Activated T-helper 2 cell treated with anti-CD3 and anti-CD28 coated beads, Interferon-gamma antibody, Interleukin-2, Interleukin-4, amounts not matched to agents 10 μg/mL and 5 μg/mL and 100 μg/mL, durations not matched to agents 14 hours and 24 hours and 36 hours (primary cell): ENCODE data around the gene REM2. TPM values are rescaled to one million over a fixed set of nuclear protein-coding genes. Genes with fewer than 3 reads are reported as not detected.
A peak's percentile ranks its signal among the peaks of the same experiment; 100 is the strongest.

Experiments
- DNase-seq: peaks from one replicate; pipeline ENCODE4 v3.0.0; 2021; ENCODE audit warnings: low spot score
- H3K27ac Mint-ChIP-seq: one replicate; pipeline ENCODE4 v1.8.0; 2021; ENCODE audit warnings: mixed read lengths
- H3K27me3 Mint-ChIP-seq: one replicate; pipeline ENCODE4 v1.8.0; 2021; ENCODE audit warnings: low read depth, mixed read lengths
- H3K36me3 Mint-ChIP-seq: one replicate; pipeline ENCODE4 v1.8.0; 2021; ENCODE audit warnings: low read depth, mixed read lengths
- H3K4me1 Mint-ChIP-seq: one replicate; pipeline ENCODE4 v1.8.0; 2021; ENCODE audit warnings: low read depth, mixed read lengths
- H3K4me3 Mint-ChIP-seq: one replicate; pipeline ENCODE4 v1.8.0; 2021; ENCODE audit warnings: low read depth, mild to moderate bottlenecking, moderate library complexity, mixed read lengths
- H3K9me3 Mint-ChIP-seq: one replicate; pipeline ENCODE4 v1.8.0; 2021; ENCODE audit warnings: mixed read lengths
- intact Hi-C: fragments of 100-400 bp; cut with micrococcal nuclease; formaldehyde crosslinking; loops from one replicate; pipeline ENCODE4 v1.15.1; 2023
- total RNA-seq: library from RNA; stranded (reverse); gene quantifications from 2 replicates; pipeline ENCODE4 v1.2.3, GENCODE V29; 2022

Gene REM2
- total RNA-seq, 1 donor from 2014 or later = 0.30 TPM

- H3K4me1 Mint-ChIP-seq = peaks cover 29% of the 10 kb centered on the region
- H3K27me3 Mint-ChIP-seq = no peaks in the 10 kb centered on the region
- no peaks in the 10 kb centered on the region for H3K9me3 Mint-ChIP-seq
- H3K36me3 Mint-ChIP-seq = peaks cover 75% of the 10 kb centered on the region
- H3K27ac Mint-ChIP-seq = peak overlapping the region; percentile 100
- intact Hi-C loops = loop anchor here (1.0 kb wide), 2 partner anchors 10 to 48 kb away; partner anchors contain the start of genes LRP10 and PRMT5
- H3K4me3 Mint-ChIP-seq = peak overlapping the region; percentile 94
- DNase-seq = no peak
Measured at GRCh38 chr14:22919601-22919921, 36.5 kb downstream of the REM2 start.

DNA sequence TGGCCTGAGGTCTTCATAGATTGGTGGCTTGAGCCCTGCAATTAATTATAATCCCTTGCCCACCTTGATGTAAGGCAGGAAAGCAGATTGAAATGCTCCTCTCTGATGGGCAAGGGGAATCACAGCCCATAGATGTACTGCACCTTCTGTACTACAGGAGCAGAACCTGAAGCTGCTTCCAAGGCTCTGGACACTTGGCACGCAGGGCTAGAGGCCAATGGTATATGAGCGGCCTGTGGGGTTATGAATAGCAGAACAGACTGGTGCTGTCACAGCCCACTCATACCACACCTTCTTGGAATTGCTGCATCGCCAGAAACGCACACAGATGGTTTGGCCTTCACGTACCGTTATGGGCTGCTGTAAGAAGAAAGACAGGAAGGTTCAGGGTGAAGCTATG lies 37.7 kb downstream of the REM2 start:
- no peaks in the 10 kb centered on the region for H3K9me3 Mint-ChIP-seq
- peaks cover 73% of the 10 kb centered on the region for H3K36me3 Mint-ChIP-seq
- no peak overlapping the region for H3K27ac Mint-ChIP-seq
- DNase-seq = no peak
- intact Hi-C loops = no loop called here
- H3K4me3 Mint-ChIP-seq = no peak overlapping the region
- H3K4me1 Mint-ChIP-seq = peaks cover 29% of the 10 kb centered on the region
- no peaks in the 10 kb centered on the region for H3K27me3 Mint-ChIP-seq

DNA sequence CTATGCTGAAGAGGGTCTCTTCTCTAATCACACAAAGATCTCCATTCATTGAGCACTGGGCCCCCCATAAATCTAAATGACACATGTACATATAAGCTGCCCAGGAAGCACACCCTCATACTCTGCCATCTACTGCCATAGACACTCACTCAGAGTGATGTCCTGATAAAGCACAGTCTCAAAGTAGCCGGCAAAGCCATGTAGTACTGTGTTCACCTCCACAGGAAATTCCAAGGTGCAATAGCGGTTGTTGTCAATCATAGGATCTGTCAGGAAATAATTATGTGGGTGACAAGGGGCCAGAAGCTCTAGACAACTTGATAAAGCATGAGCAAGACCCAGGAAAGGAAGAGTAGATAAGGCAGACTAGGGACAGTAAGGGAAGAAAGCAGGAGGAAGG lies 39.3 kb downstream of the REM2 start:
- H3K27me3 Mint-ChIP-seq = no peaks in the 10 kb centered on the region
- peaks cover 38% of the 10 kb centered on the region for H3K4me1 Mint-ChIP-seq
- H3K27ac Mint-ChIP-seq = no peak overlapping the region
- intact Hi-C loops = no loop called here
- H3K9me3 Mint-ChIP-seq = no peaks in the 10 kb centered on the region
- peaks cover 75% of the 10 kb centered on the region for H3K36me3 Mint-ChIP-seq
- no peak for DNase-seq
- no peak overlapping the region for H3K4me3 Mint-ChIP-seq

- intact Hi-C loops = no loop called here
- Mint-ChIP-seq H3K4me1 (peaks cover 41% of the 10 kb centered on the region), H3K4me3 (no peak overlapping the region), H3K27ac (no peak overlapping the region), H3K27me3 (no peaks in the 10 kb centered on the region), H3K36me3 (peaks cover 70% of the 10 kb centered on the region), H3K9me3 (no peaks in the 10 kb centered on the region)
- DNase-seq = no peak
Measured at GRCh38 chr14:22923746-22924145, 40.7 kb downstream of the REM2 start.

DNA sequence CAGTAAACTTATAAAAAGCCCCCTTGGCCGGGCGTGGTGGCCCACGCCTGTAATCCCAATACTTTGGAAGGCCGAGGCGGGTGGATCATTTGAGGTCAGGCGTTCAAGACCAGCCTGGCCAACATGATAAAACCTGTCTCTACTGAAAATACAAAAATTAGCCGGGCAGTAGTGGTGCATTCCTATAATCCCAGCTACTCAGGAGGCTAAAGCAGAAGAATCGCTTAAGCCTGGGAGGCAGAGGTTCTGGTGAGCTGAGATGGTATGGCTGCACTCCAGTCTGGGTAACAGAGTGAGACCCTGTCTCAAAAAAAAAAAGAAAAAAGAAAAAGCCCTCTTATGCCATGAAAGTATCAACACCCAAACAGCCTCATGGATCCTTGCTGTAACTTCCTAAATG lies 42.5 kb downstream of the REM2 start:
- no peaks in the 10 kb centered on the region for H3K27me3 Mint-ChIP-seq
- peaks cover 59% of the 10 kb centered on the region for H3K36me3 Mint-ChIP-seq
- no peak overlapping the region for H3K4me3 Mint-ChIP-seq
- H3K4me1 Mint-ChIP-seq = peaks cover 30% of the 10 kb centered on the region
- DNase-seq = no peak
- no peaks in the 10 kb centered on the region for H3K9me3 Mint-ChIP-seq
- intact Hi-C loops = loop anchor here (5.0 kb wide), 2 partner anchors 368 to 397 kb away; partner anchors contain the start of gene PABPN1
- no peak overlapping the region for H3K27ac Mint-ChIP-seq

DNA sequence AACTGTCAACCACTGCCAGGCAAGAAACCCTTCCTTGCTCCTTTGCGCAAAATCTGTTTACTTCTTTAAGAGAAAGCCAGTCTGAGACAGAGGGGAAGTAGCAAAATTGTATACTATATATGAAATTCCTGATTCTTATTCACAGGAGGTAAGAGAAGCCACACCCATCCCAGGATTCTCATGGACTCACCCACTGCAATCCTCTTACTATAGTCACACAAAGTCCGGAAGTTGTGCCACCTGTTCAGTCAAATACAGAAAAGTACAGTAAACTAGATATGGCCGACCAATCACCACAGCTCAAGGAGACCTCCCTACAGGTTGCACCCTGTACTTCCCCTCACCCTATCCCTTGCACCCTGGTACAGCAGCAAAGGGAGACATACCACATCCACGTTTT lies 43.3 kb downstream of the REM2 start:
- Mint-ChIP-seq H3K36me3 (peaks cover 51% of the 10 kb centered on the region), H3K4me3 (no peak overlapping the region), H3K27me3 (no peaks in the 10 kb centered on the region), H3K4me1 (peaks cover 27% of the 10 kb centered on the region), H3K9me3 (no peaks in the 10 kb centered on the region), H3K27ac (no peak overlapping the region)
- DNase-seq = no peak
- intact Hi-C loops = loop anchor here (5.0 kb wide), 2 partner anchors 369 to 396 kb away; partner anchors contain the start of gene PABPN1

DNA sequence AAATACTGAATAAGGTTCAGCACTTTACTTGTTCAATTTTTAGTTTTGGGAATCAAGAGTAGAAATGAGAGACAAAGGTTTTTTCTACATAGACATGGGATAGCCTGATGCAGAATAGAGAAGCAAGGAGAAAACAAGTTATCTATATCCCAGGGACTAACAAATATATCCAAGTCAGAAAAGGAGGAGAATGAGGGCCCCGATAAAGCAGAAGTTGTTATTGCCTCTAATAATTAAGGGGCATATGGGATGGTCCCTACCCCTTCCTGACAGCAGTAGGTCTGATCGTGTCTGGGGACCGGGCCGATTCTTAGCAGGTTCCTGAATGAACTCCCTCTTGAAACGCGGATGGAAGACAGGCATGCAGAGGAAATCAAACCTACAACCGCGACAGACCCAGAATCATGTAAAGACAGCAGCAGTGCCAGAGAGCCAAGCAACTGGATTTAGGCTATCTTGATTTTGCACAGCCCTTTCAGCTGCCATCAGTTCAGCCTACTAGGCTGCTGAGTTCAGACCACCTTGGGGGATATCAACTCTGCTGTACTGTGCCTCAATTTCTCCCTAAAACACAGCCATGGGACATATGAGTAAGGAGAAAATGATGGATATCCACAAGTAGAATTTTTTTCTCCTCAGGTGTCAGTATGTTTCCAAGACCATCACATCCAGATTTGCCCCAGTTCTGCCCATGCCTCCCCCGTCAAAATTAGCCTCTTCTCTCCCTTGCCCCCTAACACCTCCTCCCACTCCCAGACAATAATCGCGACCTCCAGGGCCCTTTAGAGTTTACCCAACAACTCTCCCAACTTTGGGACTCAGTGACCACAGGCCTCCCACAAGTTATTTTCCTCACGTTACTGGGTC lies 45.4 kb downstream of the REM2 start:
- DNase-seq = peak; percentile 22
- no peak overlapping the region for H3K4me3 Mint-ChIP-seq
- peaks cover 37% of the 10 kb centered on the region for H3K36me3 Mint-ChIP-seq
- H3K27me3 Mint-ChIP-seq = no peaks in the 10 kb centered on the region
- intact Hi-C loops = loop anchor here (1.0 to 5.0 kb wide), 7 partner anchors 9 to 394 kb away; partner anchors contain the start of genes DAD1, HAUS4, PABPN1 and RBM23
- H3K27ac Mint-ChIP-seq = no peak overlapping the region
- H3K9me3 Mint-ChIP-seq = no peaks in the 10 kb centered on the region
- H3K4me1 Mint-ChIP-seq = peaks cover 27% of the 10 kb centered on the region

GRCh38 chr14:22929104-22929960 lies 46.3 kb downstream of the REM2 start, which contains the start of gene PRMT5:
Gene PRMT5 (minus strand): TSS chr14:22929376. CDS start chr14:22929361, 15 bp downstream.
- H3K4me1 Mint-ChIP-seq = peaks cover 27% of the 10 kb centered on the region
- H3K27ac Mint-ChIP-seq = no peak within 1 kb of the TSS
- H3K27me3 Mint-ChIP-seq = no peaks in the 10 kb centered on the region
- H3K36me3 Mint-ChIP-seq = peaks cover 29% of the 10 kb centered on the region
- H3K9me3 Mint-ChIP-seq = no peaks in the 10 kb centered on the region
- intact Hi-C loops = loop anchor here (1.0 to 5.0 kb wide), 7 partner anchors 10 to 393 kb away; partner anchors contain the start of genes DAD1, HAUS4, PABPN1 and RBM23
- H3K4me3 Mint-ChIP-seq = no peak within 1 kb of the TSS
- peak; percentile 96 for DNase-seq

DNA sequence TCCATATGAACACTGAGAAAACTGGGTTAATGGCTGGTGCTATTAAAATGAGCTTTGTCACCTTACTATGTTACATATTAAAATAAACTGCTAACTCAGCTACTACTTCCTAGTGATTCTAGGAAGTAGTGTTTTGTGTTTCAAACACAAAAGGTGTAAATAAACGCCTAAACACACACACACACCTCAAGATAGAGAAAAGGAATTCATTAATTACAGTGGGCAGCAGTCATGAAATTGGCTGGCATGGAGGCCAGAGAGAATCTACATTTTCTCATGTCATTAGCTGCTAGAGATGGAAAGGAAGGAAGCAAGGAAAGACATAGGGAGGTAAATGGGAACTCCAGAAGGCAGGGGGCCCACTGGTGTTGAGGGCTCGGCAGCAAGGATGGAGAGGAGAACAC lies 46.9 kb downstream of the REM2 start:
- DNase-seq = no peak
- no peak overlapping the region for H3K4me3 Mint-ChIP-seq
- intact Hi-C loops = loop anchor here (1.0 to 5.0 kb wide), 8 partner anchors 11 to 392 kb away; partner anchors contain the start of genes DAD1, HAUS4, PABPN1 and RBM23
- no peaks in the 10 kb centered on the region for H3K27me3 Mint-ChIP-seq
- no peaks in the 10 kb centered on the region for H3K9me3 Mint-ChIP-seq
- no peak overlapping the region for H3K27ac Mint-ChIP-seq
- H3K36me3 Mint-ChIP-seq = peaks cover 22% of the 10 kb centered on the region
- peaks cover 27% of the 10 kb centered on the region for H3K4me1 Mint-ChIP-seq

- Mint-ChIP-seq H3K36me3 (peaks cover 7% of the 10 kb centered on the region), H3K4me3 (no peak overlapping the region), H3K9me3 (no peaks in the 10 kb centered on the region), H3K27ac (no peak overlapping the region), H3K4me1 (peaks cover 13% of the 10 kb centered on the region), H3K27me3 (no peaks in the 10 kb centered on the region)
- no peak for DNase-seq
- intact Hi-C loops = no loop called here
Measured at GRCh38 chr14:22932146-22932545, 49.1 kb downstream of the REM2 start.

DNA sequence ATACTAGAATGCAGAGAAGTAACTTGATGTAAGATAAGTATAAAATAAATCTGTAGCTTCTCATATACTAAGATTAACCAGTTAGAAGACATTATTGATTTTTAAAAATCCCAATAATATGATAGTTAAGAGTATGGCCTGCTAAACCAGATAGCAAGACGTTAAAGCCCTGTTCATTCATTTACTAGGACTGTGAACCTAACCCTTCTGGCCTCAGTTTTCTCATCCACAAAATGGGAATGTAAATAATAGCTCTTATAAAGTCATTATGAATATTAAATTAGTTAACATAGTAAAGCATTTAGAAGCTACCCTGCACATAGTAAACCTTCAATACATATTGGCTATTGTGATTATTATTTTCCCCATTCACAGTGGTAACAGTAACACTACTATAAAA lies 52.1 kb downstream of the REM2 start:
- intact Hi-C loops = no loop called here
- H3K36me3 Mint-ChIP-seq = peaks cover 4% of the 10 kb centered on the region
- H3K27ac Mint-ChIP-seq = no peak overlapping the region
- peaks cover 3% of the 10 kb centered on the region for H3K4me1 Mint-ChIP-seq
- no peaks in the 10 kb centered on the region for H3K27me3 Mint-ChIP-seq
- no peak for DNase-seq
- no peaks in the 10 kb centered on the region for H3K9me3 Mint-ChIP-seq
- no peak overlapping the region for H3K4me3 Mint-ChIP-seq
